HG02798 (cell line): ENCODE results near the gene DRGX.

ENCODE experiments used
- ATAC-seq: cut with Tn5 transposase; IDR thresholded peaks from one replicate; pipeline ENCODE4 v1.9.1; 2021; ENCODE audit warnings: mild to moderate bottlenecking; ENCODE audit not compliant: unreplicated experiment, poor library complexity

Gene DRGX

DNA sequence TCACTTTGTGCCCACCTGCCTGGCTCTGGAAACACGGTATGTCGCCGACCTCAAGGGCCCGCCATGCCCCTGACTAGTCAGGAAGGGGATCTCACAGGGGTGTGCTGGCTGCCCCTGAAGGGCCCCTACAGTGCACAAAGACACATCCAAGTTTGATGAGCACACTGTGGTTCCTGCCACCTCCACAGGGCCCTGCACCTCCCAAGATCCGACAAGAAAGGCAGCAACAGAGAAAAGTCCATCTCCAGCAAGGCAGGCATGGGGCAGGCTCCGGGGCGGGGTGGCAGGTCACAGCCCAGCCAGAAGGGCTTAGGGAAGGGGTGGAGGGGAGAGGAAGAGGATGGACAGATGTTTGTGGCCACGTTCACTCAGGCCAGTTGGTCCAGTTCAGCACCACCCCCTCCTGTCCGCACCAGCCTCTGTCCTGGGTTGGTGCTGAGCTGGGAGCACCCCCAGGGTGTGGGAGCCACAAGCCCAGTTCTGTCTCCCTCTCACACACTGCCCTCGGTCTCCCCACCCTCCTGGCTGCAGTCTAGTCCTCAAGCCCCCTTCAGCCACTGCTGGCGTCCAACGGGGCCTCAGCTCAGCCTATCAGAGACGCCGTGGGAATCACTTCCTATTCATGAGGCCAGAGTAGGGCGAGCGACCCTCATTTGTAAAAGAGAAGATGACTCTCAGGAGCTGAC is 11.5 kb downstream of the DRGX start:
- no peak for ATAC-seq

DNA sequence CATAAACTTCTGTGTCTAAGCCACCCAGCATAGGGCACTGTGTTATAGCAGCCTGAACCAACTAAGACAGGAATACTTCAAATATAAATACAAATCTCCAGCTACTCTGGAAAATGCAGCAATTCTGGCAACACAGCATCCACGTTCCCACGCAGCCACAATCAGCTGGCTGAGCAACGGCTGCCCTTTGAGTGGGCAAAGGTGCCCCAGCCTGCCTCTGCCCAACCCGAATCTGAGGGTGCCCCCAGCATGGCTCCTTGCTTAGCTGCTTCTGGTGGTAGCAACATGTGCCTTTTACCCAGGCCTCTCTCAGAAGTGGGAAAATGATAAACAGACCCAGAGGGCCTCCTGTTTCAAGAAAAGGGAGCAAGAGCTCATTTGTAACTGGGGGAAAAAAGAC is 12.0 kb downstream of the DRGX start:
- no peak for ATAC-seq

GRCh38 chr10:49382826-49383225 is 13.1 kb downstream of the DRGX start:
- no peak for ATAC-seq

DNA sequence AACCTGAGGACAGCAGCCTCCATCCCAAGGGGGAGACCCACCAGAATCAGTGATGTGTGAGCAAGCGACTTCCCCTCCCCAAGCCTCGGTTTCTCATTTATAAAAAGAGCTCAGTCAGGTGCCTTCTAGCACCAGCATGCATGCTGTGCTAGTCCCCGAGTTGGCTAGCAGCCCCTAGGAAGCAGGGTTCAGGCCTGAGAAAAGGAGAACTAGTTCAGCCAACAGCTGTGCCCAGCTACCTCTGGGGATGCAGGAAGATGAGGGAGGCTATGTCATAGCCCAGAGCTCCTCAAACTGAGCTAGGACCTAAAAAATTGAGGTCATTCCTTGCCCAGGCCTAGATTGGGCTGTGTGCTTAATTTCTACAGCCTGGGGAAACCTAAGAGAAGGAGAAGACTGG is 13.7 kb downstream of the DRGX start:
- ATAC-seq = no peak

- no peak for ATAC-seq
Observed at GRCh38 chr10:49381111-49381900, 14.6 kb downstream of the DRGX start.

DNA sequence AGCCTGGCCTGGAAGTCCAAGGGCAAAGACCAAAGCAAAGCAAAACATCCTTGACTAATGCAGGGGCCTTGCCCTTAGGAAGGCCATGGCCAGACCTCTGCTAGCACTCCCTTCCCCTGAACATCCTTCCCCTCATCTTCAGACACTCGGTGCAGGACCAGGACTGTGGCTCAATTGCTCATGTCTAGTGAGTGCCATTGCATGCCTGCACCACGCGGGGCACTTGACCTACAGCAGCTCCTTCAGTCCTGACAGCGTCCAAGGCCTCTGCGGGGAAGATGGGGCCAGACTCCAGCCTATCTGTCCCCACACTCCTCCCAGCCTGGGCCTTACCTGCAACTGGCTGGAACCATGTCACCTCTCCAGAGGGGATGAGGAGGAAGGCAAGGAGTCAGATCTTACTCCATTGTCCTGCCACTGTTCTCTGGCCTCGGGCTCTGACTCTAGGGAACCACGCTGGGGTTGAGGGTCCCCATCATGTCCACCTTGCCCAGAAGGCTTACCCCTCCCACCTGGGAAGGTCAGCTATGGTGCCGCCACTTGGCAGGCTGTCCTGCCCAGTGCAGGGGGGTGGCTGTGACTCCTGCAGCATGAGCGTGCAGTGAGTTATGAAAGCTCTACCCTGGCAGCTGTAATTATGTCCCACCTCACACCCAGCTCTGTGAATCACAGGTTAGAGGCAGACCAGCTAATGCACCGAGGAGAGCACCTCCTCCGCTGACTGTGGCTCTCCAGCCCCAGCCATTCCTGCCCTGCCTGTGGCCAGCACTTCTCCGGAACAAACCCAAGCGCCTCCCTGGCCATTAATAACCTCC is 16.1 kb downstream of the DRGX start:
- no peak for ATAC-seq

GRCh38 chr10:49377256-49377655 is 18.6 kb downstream of the DRGX start:
- ATAC-seq = no peak

DNA sequence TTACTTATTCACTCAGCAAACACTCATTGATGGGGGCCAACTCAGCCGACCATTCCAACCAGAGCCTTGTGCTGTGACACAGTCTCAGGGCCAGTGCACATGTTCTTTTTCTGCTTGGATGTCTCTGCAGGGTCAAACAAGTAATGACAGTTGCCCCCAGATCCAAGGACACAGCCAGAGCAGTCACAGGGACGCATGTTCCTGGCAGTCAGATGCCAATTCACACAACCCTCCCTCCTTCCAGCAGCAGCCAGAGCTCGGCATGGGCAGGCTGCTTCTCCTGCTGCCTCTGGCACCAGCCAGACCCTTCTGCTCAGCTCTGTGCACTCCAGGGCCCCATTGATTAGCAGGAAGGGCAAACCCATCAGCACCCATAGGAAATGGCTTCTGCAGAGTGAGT is 20.3 kb downstream of the DRGX start:
- no peak for ATAC-seq

- ATAC-seq = no peak
Observed at GRCh38 chr10:49374740-49375139, 21.1 kb downstream of the DRGX start.

DNA sequence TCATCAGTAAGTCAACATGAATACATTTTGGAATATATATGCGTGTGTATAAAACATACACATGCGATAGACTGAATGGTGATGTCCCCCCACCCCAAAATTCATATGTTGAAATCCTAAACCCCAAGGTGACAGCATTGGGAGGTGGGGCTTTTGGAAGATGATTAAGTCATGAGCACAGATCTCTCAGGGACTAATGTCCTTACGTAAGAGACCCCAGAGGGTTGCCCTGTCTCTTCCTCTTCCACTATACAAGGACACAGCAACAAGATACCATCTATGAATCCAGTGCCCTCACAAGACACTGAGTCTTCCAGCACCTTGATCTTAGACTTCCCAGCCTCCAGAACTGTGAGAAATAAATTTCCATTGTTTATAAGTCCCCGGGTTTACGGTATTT is 22.5 kb downstream of the DRGX start:
- no peak for ATAC-seq

GRCh38 chr10:49371967-49372366 is 23.9 kb downstream of the DRGX start:
- ATAC-seq = no peak

- ATAC-seq = no peak
Observed at GRCh38 chr10:49370326-49371100, 25.4 kb downstream of the DRGX start.

DNA sequence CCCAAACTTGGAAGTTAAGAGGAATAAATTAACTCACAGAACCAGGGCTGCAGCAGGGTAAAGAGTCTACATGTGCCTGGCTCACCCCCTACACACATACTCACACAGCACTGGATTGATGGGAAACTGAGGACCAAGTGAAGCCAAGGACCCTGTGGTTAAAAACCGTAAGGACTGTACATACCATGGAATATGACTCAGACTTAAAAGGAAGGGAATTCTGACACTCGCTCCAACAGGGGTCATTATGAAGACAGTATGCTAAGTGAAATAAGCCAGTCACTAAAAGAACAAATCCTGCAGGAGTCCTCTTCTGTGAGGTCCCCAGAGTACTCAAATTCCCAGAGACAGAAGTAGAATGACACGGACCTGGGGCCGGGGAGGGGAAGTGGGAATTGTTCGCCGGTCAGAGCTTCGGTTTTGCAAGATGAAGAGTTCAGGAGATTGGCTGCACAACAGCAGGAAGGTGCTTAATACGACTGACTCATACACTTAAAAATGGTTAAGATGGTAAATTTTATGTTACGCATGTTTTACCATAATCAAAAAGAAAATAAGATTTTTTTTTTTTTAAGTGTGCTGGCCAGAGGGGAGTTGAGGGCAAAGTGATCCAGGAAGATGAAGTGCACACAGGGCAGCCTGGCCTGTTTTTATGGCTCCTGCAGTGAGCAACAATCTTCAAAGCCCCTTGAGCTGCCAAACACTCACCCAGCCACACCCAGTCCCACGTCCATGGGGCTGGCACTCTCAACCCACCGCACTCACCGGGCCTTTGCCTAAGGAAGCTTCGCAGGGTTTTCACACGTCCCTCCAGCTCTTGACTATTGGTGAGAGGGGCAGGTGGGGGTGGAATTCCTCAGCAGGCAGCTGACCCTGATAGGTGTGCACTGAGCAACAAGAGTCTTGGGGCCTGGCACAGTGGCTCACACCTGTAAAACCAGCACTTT is 26.4 kb downstream of the DRGX start:
- ATAC-seq = no peak

DNA sequence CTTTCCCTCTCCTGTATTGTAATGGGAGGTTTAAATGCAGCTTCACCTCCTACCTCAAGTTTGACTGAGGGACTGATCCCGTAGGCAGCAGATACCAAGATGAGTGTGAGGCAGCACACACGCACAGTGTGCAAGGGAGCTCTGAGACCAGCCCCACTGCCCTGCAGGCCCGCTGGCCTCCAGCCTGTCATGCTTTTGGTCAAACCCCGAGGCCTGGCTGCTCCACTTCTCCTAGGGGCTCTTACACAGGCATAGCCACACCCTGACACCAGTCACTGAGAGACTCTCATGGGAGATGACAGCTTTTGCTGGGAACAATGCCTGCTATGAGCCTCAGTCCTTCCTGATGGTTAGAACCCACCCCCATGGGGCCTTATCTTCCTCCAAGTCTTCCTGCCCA is 27.6 kb downstream of the DRGX start:
- ATAC-seq = no peak

- ATAC-seq = no peak
Observed at GRCh38 chr10:49367600-49367999, 28.3 kb downstream of the DRGX start.

DNA sequence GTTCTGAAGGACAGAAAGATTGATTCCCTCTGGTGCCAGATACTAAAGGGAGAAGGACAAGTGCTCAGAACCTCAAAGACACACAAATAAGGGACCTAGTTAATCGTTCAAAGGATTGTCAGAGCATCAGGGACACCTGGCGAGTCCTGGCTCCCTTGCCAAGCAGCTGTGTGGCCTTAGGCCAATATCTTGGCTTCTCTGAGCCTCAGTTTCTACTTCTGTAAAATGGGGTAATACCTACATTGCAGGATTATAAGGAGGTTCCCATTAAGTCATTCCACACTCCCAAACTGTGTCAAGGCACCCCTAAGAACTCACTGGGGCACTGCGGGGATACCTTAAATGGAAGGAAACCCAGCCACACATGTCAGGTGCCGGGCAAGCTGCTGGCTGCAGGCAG is 29.4 kb downstream of the DRGX start:
- ATAC-seq = no peak

GRCh38 chr10:49365675-49366415 is 30.0 kb downstream of the DRGX start:
- ATAC-seq = no peak

GRCh38 chr10:49365275-49365674 is 30.6 kb downstream of the DRGX start:
- no peak for ATAC-seq

DNA sequence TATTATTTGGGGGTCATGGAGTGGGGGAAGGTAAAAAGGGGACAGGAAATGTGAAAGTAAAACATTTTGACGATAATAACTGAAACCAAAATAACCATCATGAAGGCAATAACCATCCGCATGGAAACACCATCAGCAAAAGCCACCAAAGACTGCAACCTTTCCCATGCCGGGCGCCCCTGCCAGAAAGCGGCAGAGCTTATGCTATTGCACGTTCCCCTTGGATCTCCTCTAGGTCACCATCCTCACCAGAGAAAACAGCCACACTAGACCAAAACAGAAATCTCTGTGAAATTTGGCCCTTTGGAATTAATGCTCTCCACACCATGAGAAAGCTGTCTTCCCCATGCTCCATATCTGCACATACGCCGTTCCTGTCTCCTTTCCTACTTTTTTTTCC is 31.1 kb downstream of the DRGX start:
- no peak for ATAC-seq
